HL-60 (cell line): ENCODE measurements around the gene ZNF782.
A peak's percentile ranks its signal among the peaks of the same experiment; 100 is the strongest.

Experiments used
- DNase-seq, 2 experiments: peaks; one replicate each; pipeline ENCODE4 v3.0.0-alpha.2; 2010 to 2020; ENCODE audit warnings: low read depth in 1 of 2, low spot score in 1 of 2
- H3K27ac ChIP-seq: fragments of 250-450 bp; sonication (Bioruptor Pico); replicated peaks from 2 replicates; pipeline ENCODE4 v1.5.1; 2020; ENCODE audit warnings: mild to moderate bottlenecking, moderate library complexity
- H3K27me3 ChIP-seq: fragments of 250-450 bp; sonication (Bioruptor Pico); 2 replicates; pipeline ENCODE4 v1.5.1; 2021; ENCODE audit warnings: mild to moderate bottlenecking, moderate library complexity; ENCODE audit not compliant: insufficient read depth, poor library complexity, severe bottlenecking
- H3K4me3 ChIP-seq: replicated peaks from 2 replicates; pipeline ENCODE4 v1.5.1; 2011; ENCODE audit warnings: mild to moderate bottlenecking, control low read depth, low read length; ENCODE audit not compliant: insufficient read depth
- CTCF ChIP-seq: IDR thresholded peaks from one replicate; pipeline ENCODE4 v1.5.1; 2011; ENCODE audit warnings: low read length, control low read depth, inconsistent platforms; ENCODE audit not compliant: insufficient read depth
- GABPA ChIP-seq: IDR thresholded peaks from 2 replicates; pipeline ENCODE4 v1.6.1; 2012; ENCODE audit warnings: low read depth
- POLR2AphosphoS5 ChIP-seq: IDR thresholded peaks from 2 replicates; pipeline ENCODE4 v1.6.1; 2012; ENCODE audit warnings: low read depth
- REST ChIP-seq: IDR thresholded peaks from 2 replicates; pipeline ENCODE4 v1.6.1; 2012; ENCODE audit warnings: low read depth; ENCODE audit not compliant: insufficient replicate concordance
- SPI1 ChIP-seq: IDR thresholded peaks from 2 replicates; pipeline ENCODE4 v1.6.1; 2012; ENCODE audit warnings: low read depth, mild to moderate bottlenecking, borderline replicate concordance

Gene ZNF782

GRCh38 chr9:96877269-96877668 is 23.0 kb upstream of the ZNF782 start:
- no peak for TF ChIP-seq CTCF
- no peak for TF ChIP-seq SPI1
- no peak for TF ChIP-seq GABPA
- no peak for TF ChIP-seq POLR2AphosphoS5
- Histone ChIP-seq H3K27ac (no peak overlapping the region), H3K27me3 (no peaks in the 10 kb centered on the region), H3K4me3 (no peak overlapping the region)
- DNase-seq: no peak

GRCh38 chr9:96875461-96876142 is 21.3 kb upstream of the ZNF782 start:
- peak overlapping the region; percentile 50 for H3K4me3 ChIP-seq
- H3K27me3 ChIP-seq: no peaks in the 10 kb centered on the region
- TF ChIP-seq POLR2AphosphoS5 (0 out of 2 replicates have a peak, but pooled peaks have one; percentile 32), GABPA (no peak), REST (no peak), CTCF (no peak)
- DNase-seq: peak; percentile 33 to 75
- H3K27ac ChIP-seq: no peak overlapping the region

- Histone ChIP-seq H3K27ac (no peak overlapping the region), H3K4me3 (no peak overlapping the region), H3K27me3 (no peaks in the 10 kb centered on the region)
- DNase-seq: no peak
- TF ChIP-seq GABPA (no peak), REST (no peak), POLR2AphosphoS5 (no peak), CTCF (no peak), SPI1 (no peak)
Observed at GRCh38 chr9:96874947-96875460, 20.7 kb upstream of the ZNF782 start.
